HUES64 (cell line): ENCODE results near the gene CAV3. TPM values are rescaled to one million over a fixed set of nuclear protein-coding genes. Genes with fewer than 3 reads are reported as not detected.
"Not testable (repeated sequence)": the region's sequence is repeated elsewhere in the genome, so short reads cannot be mapped to it uniquely, and the experiment has no call there.

Source experiments
- H3K27ac ChIP-seq: 2 replicates; pipeline ENCODE4 v1.7.0; 2013; ENCODE audit warnings: low read depth, low read length, inconsistent platforms
- H3K27me3 ChIP-seq: 2 replicates; pipeline ENCODE4 v1.6.1; 2013; ENCODE audit warnings: mild to moderate bottlenecking, low read length; ENCODE audit not compliant: insufficient read depth
- H3K36me3 ChIP-seq: 2 replicates; pipeline ENCODE4 v1.6.1; 2013; ENCODE audit warnings: mild to moderate bottlenecking, low read length; ENCODE audit not compliant: insufficient read depth
- H3K4me1 ChIP-seq: 2 replicates; pipeline ENCODE4 v1.6.1; 2013; ENCODE audit warnings: mild to moderate bottlenecking, low read length, moderate library complexity; ENCODE audit not compliant: insufficient read depth
- H3K4me3 ChIP-seq: 2 replicates; pipeline ENCODE4 v1.5.1; 2013; ENCODE audit warnings: mild to moderate bottlenecking, low read length, moderate library complexity
- H3K9ac ChIP-seq: 2 replicates; pipeline ENCODE4 v1.6.1; 2013; ENCODE audit warnings: mild to moderate bottlenecking, low read depth, low read length
- H3K9me3 ChIP-seq: 2 replicates; pipeline ENCODE4 v1.6.1; 2013; ENCODE audit warnings: low read depth, low read length; ENCODE audit not compliant: insufficient read depth
- WGBS: fragments of 150-250, 120-280 bp; methylation state at CpG from one replicate; pipeline ENCODE4 v1.1.7; 2013; ENCODE audit warnings: missing lambda C conversion rate; 5-methylcytosine and 5-hydroxymethylcytosine counted together
- polyA plus RNA-seq, 2 experiments: library from polyadenylated mRNA; stranded (reverse); fragments of 50-300 nt; gene quantifications; one replicate each; pipeline ENCODE4 v1.2.3, GENCODE V29; 2013

CAV3 gene
- polyA plus RNA-seq (2013, experiment 1 of 2), result not detected
- not detected for polyA plus RNA-seq (2013, experiment 2 of 2)

DNA sequence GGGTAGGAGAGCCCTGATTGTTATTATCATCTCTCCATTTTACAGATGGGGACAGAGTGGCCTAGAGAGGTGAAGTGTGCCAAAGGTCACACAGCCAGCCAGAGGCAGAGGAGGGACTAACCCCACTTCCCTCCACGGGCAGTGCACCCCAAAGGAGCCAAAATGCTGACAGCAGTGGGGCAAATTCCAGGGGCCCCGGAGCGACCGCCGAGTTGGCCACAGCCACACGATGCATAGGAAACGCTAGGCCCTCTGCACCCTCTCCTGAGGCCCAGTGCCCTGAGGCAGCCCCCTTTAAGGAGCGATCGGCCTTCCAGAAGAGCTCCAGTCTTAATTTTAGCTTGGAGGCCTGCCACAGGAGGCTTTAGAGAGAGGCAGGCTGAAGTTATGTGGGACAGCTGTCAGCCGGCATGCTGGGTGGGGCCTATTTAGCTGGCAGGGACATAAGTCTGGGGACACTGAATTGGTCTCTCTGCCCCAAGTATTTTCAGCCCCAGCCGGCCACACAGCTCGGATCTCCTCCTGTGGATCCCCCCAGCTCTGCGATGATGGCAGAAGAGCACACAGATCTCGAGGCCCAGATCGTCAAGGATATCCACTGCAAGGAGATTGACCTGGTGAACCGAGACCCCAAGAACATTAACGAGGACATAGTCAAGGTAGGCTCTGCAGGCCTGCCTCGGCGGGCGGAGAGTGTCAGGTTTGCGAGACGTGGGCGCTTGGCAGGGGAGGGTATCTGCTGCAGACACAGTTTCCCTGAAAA lies at the start of gene CAV3:
Gene CAV3, plus strand, starts transcription at position 471 of the 763 bp plus-strand sequence. Its CDS starts 75 bp downstream, at position 546.
- H3K4me1 ChIP-seq, result peaks cover 8% of the 10 kb centered on the region; the same call in 1 of the 2 replicates

DNA sequence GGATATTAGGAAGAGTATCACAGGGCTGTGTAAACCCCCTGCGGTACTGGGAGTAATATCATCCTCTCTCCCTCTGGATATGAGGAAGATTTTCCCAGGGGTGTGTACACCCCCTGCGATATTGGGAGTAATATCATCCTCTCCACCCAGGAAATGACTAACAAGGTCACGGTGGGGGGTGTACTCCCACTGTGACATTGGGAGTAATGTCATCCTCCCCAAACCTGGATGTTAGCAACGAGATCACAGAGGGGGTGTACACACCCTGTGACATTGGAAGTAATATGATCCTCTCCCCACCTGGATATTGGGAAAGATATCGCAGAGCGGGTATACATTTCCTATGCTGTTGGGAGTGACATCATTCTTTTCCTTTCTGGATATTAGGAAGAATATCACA lies 48.6 kb upstream of the CAV3 start:
- WGBS, result 75% methylated on average over 5 of the region's 6 CpGs
- not testable (repeated sequence) for H3K36me3 ChIP-seq, H3K4me3 ChIP-seq, H3K27ac ChIP-seq, H3K9me3 ChIP-seq, H3K9ac ChIP-seq, H3K27me3 ChIP-seq, H3K4me1 ChIP-seq

More for the DNA sequence above, at the start of gene CAV3:
- 92% methylated on average over 23 of the region's 23 CpGs for WGBS
- no peaks in the 10 kb centered on the region for H3K27me3 ChIP-seq
- H3K27ac ChIP-seq, result no peak within 1 kb of the TSS
- H3K9me3 ChIP-seq, result no peaks in the 10 kb centered on the region
- no peak within 1 kb of the TSS for H3K9ac ChIP-seq
- H3K4me3 ChIP-seq, result no peak within 1 kb of the TSS
- no peaks in the 10 kb centered on the region for H3K36me3 ChIP-seq

DNA sequence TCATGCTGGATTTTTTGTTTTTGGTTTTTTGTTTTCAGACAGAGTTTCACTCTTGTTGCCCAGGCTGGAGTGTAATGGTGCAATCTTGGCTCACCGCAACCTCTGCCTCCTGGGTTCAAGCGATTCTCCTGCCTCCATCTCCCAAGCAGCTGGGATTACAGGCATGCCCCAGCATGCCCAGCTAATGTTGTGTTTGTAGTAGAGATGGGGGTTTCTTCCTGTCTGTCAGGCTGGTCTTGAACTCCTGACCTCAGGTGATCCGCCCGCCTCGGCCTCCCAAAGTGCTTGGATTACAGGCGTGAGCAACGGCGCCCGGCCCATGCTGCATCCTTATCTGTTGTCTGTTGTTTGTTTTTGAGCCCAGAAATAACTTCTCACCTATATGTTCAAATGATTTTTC lies 42.3 kb upstream of the CAV3 start:
- H3K27me3 ChIP-seq, H3K4me3 ChIP-seq, H3K9ac ChIP-seq, H3K9me3 ChIP-seq, H3K36me3 ChIP-seq, H3K4me1 ChIP-seq, H3K27ac ChIP-seq: not testable (repeated sequence)
- WGBS, result 88% methylated on average over 6 of the region's 9 CpGs

DNA sequence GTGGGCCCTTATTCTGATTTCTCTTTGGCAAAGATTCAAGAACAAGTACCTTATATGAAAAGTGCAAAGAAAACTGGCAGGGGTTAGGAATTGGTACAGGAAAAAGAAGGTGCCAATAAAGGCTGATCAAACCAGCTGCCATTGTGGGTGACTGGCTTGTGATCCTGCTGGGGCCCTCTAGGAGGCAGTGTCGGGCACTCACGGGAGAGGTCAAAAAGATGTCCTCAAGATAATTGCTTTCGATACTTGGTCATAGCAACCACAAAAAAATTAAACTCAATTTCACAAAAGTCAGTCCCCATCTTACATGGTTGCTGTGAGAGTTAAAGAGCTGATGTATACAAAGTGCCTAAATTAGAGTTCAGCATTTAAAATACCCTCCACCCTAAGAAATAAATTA lies 31.0 kb upstream of the CAV3 start:
- Histone ChIP-seq H3K27me3 (peaks cover 37% of the 10 kb centered on the region), H3K36me3 (no peaks in the 10 kb centered on the region), H3K4me3 (no peak overlapping the region), H3K4me1 (no peaks in the 10 kb centered on the region), H3K27ac (no peak overlapping the region), H3K9me3 (no peaks in the 10 kb centered on the region), H3K9ac (no peak overlapping the region)
- 38% methylated on average over 3 of the region's 3 CpGs for WGBS

DNA sequence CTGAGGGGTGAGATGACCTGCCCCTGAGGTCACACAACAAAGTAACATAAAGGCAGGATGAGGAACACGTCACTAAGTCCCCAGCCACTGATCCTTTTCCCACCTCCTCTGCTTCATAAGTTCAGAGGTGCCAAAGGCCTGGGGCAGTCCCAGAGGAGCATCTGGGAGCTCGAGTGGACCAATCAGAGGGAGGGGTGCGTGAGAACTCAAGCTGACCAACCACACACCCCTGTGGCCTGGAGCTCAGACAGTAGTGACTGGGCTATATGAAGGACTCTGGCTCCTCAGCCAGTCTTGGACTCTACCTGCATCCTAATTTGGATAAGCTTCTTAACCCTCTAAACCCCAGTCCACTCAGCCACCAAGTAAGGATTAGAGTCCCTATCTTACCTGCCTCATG lies 28.0 kb upstream of the CAV3 start:
- Histone ChIP-seq H3K9ac (no peak overlapping the region), H3K4me3 (no peak overlapping the region), H3K4me1 (no peaks in the 10 kb centered on the region), H3K36me3 (no peaks in the 10 kb centered on the region), H3K27ac (no peak overlapping the region), H3K27me3 (peaks cover 67% of the 10 kb centered on the region), H3K9me3 (no peaks in the 10 kb centered on the region)
- WGBS, result 81% methylated on average over 3 of the region's 3 CpGs

DNA sequence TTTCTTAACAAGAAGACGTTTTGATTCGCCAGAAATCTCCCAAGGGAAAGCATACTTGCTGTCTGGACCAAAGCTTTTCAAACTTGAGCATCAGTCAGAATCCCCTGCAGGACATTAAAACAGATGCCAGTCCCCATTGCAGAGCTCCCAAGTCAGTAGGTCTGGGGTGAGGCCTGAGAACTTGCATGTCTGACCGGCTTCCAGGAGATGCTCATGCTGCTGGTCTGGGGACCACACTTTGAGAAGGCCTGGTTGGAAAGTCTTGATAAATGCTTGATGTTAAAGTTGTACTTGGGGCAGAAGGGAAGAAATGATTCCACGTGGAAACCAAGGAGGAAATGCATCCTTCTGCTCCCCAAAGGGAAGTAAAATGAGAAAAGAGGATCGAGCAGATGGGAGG lies 24.3 kb upstream of the CAV3 start:
- Histone ChIP-seq H3K4me3 (no peak overlapping the region), H3K9me3 (no peaks in the 10 kb centered on the region), H3K9ac (no peak overlapping the region), H3K27ac (no peak overlapping the region), H3K27me3 (peaks cover 100% of the 10 kb centered on the region), H3K4me1 (no peaks in the 10 kb centered on the region), H3K36me3 (no peaks in the 10 kb centered on the region)
- 80% methylated on average over 5 of the region's 5 CpGs for WGBS

DNA sequence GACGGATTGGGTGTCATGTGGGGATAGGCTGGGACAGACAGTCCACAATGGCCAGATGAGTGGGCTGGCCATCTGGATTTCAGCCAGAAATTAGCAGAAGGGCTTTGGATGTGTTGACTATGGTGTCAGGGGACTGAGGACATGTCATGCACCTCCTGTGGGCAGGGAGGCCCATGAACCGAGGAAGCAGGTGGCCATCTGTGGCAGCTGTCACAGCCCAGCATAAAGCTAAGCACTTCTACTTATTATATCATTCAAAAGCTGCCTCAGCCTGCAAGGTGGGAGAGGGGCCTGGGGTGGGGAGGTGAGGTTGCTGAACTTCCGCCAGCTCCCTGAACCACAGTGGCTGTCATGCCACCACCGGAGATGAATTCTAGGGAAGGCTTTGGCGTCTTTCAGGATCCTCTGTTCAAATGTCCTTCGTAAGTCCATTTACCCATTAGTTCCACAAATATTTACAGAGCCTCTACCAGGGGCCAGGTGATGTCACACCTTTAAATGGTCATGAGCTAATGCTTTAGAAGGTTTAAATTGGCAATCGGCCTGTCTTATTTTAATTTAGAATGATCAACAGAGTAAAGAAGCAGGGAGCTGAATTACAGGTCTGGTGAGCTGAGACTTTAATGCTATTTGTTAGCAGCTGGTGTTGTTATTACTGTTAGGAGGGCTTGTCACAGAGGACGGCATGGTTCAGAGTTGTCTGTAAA lies 23.6 kb upstream of the CAV3 start:
- no peaks in the 10 kb centered on the region for H3K36me3 ChIP-seq
- H3K9me3 ChIP-seq, result no peaks in the 10 kb centered on the region
- H3K27me3 ChIP-seq, result peaks cover 100% of the 10 kb centered on the region
- H3K27ac ChIP-seq, result no peak overlapping the region
- WGBS, result 82% methylated on average over 8 of the region's 8 CpGs
- H3K4me3 ChIP-seq, result no peak overlapping the region
- no peaks in the 10 kb centered on the region for H3K4me1 ChIP-seq
- H3K9ac ChIP-seq, result no peak overlapping the region

DNA sequence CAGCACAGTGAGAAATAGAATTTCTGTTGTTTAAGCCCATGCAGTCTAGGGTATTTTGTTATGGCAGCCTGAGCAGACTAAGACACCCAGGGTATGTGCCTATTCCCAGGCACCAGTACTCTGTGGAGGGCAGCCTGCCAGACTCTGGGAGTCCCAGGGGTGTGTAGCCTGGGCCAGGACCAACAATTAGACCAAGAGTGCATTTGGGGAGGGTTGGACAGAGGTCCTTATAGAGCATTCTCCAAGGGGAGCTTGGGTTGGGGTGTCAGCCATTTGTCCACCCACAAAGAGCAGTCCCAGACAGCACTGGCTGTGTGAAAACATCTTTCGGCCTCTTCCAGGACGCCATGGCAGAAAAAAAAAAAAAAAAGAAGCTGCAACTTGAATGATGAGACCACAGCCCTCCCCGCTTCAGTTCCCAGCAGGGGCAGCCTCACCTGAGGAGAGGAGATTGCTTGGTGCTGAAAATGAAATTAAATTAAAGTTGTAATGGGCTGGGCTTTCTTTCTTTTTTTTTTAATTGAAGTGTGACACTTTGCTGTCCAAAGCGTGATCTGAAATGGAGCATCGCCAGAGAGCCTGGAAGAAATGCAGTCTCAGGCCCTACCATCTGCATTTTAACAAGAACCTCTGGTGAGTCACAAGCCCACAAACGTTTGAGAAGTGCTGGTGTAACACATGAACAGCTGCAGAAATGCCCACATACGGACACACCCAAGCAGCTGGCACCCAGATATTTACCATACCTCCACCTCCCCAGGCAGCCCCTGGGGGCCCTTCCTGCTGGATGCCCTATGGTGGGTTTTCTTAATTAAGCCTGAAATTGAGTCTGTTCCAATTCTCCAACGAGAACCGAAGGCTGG lies 21.3 kb upstream of the CAV3 start:
- H3K9me3 ChIP-seq, result no peaks in the 10 kb centered on the region
- H3K4me1 ChIP-seq, result no peaks in the 10 kb centered on the region
- H3K27me3 ChIP-seq, result peaks cover 90% of the 10 kb centered on the region
- H3K27ac ChIP-seq, result no peak overlapping the region
- WGBS, result 76% methylated on average over 9 of the region's 9 CpGs
- H3K4me3 ChIP-seq, result no peak overlapping the region
- H3K9ac ChIP-seq, result no peak overlapping the region
- H3K36me3 ChIP-seq, result no peaks in the 10 kb centered on the region

DNA sequence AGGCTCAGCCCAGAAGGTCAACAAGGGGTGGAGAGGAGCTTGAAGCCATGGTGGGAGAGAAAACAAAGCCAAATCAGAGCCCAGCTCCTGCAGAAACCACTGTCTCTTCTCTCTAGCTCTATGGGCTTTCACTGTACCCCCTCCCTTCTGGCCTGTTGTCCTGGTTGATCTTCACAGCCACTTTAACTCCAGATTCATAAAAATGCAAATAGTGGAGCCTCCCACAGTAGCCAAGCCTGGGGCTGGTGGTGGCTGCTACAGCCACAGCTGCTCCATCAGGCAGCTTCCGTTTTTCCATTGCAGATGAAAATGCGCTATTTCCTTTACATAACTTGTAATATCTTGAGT lies 20.7 kb upstream of the CAV3 start:
- H3K9ac ChIP-seq, result no peak overlapping the region

DNA sequence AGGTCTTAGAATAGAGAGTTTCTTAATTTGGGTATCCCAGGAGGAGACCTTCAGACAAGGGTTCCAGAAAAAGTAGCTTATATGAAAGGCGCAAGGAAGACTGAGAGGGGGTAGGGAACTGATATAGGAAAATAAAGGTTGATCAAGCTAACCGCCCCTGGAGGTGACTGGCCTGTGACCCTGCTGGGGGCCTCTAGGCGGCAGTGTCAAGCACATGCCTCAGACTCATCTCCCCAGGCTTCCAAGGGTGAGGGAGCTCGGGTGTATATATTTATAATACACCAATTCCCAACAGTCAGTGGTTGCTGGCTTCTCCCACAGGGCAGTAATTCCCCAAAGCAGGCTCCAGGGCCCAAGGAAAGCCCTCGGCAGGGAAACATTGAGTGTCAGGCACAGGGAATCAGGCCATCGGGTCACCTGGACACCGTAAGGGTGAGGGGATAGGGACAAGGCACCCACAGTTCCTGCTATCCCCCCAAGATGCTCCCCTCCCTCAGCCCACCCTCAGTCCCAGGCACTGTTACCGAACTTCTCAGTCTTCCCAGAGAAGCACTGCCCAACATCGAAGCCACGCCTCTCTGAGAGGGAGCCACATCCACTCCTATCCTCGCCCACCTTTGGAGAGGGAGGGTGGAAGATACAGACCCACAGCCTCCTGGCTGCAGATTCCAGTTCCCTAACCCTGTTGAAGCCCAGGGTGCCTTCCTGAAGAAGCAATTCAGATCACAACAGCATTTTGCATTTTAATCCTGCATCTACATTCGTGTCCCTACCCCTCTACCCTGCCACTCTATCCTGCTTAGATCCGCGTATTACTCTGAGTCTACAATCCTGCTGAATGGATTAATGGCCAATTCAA lies 19.5 kb upstream of the CAV3 start:
- peaks cover 73% of the 10 kb centered on the region for H3K27me3 ChIP-seq
- H3K27ac ChIP-seq, result no peak overlapping the region
- WGBS, result 56% methylated on average over 13 of the region's 14 CpGs
- no peaks in the 10 kb centered on the region for H3K9me3 ChIP-seq
- no peaks in the 10 kb centered on the region for H3K4me1 ChIP-seq
- no peak overlapping the region for H3K9ac ChIP-seq
- no peak overlapping the region for H3K4me3 ChIP-seq
- H3K36me3 ChIP-seq, result no peaks in the 10 kb centered on the region

More for the DNA sequence above, 20.7 kb upstream of the CAV3 start:
- H3K27ac ChIP-seq, result no peak overlapping the region
- H3K36me3 ChIP-seq, result no peaks in the 10 kb centered on the region
- H3K4me1 ChIP-seq, result no peaks in the 10 kb centered on the region
- 89% methylated on average over 2 of the region's 2 CpGs for WGBS
- no peaks in the 10 kb centered on the region for H3K9me3 ChIP-seq
- H3K27me3 ChIP-seq, result peaks cover 86% of the 10 kb centered on the region
- H3K4me3 ChIP-seq, result no peak overlapping the region
